K562 (cell line): Measurements from ENCODE around the gene KCNH3. TPM values are rescaled to one million over a fixed set of nuclear protein-coding genes. Genes with fewer than 3 reads are reported as not detected.

Source experiments
- ATAC-seq: fragments of 200-7000 bp; cut with Tn5 transposase; 3 replicates; pipeline ENCODE4 v1.9.1; 2020; ENCODE audit warnings: moderate library complexity
- BruUV-seq: library from RNA; stranded (reverse); fragments of 400-500 nt; replicated peaks from 2 replicates; lab custom pipeline; 2021; lab: Mats Ljungman, UMichigan
- CTCF ChIA-PET: fragments of 300-600 bp; formaldehyde crosslinking; extraction: SDS; loops from one replicate; lab custom pipeline; 2021; ENCODE audit warnings: low intra/inter-chr PET ratio; lab: Yijun Ruan, JAX
- POLR2A ChIA-PET: fragments of 300-600, 350-650 bp; sonication (Branson Sonifier 250); formaldehyde crosslinking; extraction: SDS; loops from one replicate; lab custom pipeline; 2021; ENCODE audit warnings: antibody characterized with exemption, inconsistent platforms; lab: Yijun Ruan, JAX
- DNase-seq, 4 experiments: peaks; one replicate each; pipeline versions ENCODE4 v3.0.0 to v3.0.0-alpha.2; 2011 to 2018; ENCODE audit warnings: low spot score in 3 of 4, mixed read lengths in 3 of 4; ENCODE audit errors: extremely low read depth in 1 of 4
- FAIRE-seq: peaks from 2 replicates; lab custom pipeline; 2011; peaks lifted over from hg19 to GRCh38; lab: Jason Lieb, UNC
- H2AFZ ChIP-seq: 2 replicates; pipeline ENCODE4 v1.6.0; 2011; ENCODE audit warnings: low read depth, low read length, control low read depth, inconsistent platforms
- H3K27ac ChIP-seq: fragments of 200-600 bp; 3 replicates; pipeline ENCODE4 v1.8.0; 2011; ENCODE audit warnings: low read depth, mild to moderate bottlenecking, control low read depth, inconsistent platforms, low read length, moderate library complexity, mixed read lengths; ENCODE audit errors: extremely low read depth
- H3K27me3 ChIP-seq, 2 experiments: fragments of 300-600 bp in 1 of 2; 2 replicates in 1 of 2; 3 replicates in 1 of 2; pipeline versions ENCODE4 v1.6.0 to v1.8.0; 2011; ENCODE audit warnings: inconsistent platforms in 2 of 2, low read length in 2 of 2, mild to moderate bottlenecking in 1 of 2, mixed read lengths in 1 of 2, moderate library complexity in 1 of 2; ENCODE audit not compliant: control insufficient read depth in 2 of 2, insufficient read depth in 2 of 2
- H3K36me3 ChIP-seq: fragments of 300-600 bp; 3 replicates; pipeline ENCODE4 v1.8.0; 2011; ENCODE audit warnings: mild to moderate bottlenecking, low read length, inconsistent platforms; ENCODE audit not compliant: control insufficient read depth, insufficient read depth
- H3K4me1 ChIP-seq, 2 experiments: fragments of 200-600 bp in 1 of 2; replicated peaks in 1 of 2; 2 replicates in 1 of 2; 3 replicates in 1 of 2; pipeline versions ENCODE4 v1.5.1 to v1.8.0; 2011; ENCODE audit warnings: inconsistent platforms in 2 of 2, low read length in 2 of 2, mild to moderate bottlenecking in 1 of 2, mixed read lengths in 1 of 2, moderate library complexity in 1 of 2; ENCODE audit not compliant: control insufficient read depth in 2 of 2, insufficient read depth in 2 of 2
- H3K4me2 ChIP-seq: 2 replicates; pipeline ENCODE4 v1.6.1; 2011; ENCODE audit warnings: low read length, control low read depth, inconsistent platforms, mixed read lengths; ENCODE audit not compliant: insufficient read depth
- H3K4me3 ChIP-seq: fragments of 200-600 bp; sonication (generic), shearing (Covaris generic); 2 replicates; pipeline ENCODE4 v1.5.1; 2016; ENCODE audit warnings: control low read depth, inconsistent platforms
- H3K79me2 ChIP-seq: fragments of 200-600 bp; 3 replicates; pipeline ENCODE4 v1.8.0; 2011; ENCODE audit warnings: low read length, inconsistent platforms; ENCODE audit not compliant: control insufficient read depth, insufficient read depth
- H3K9ac ChIP-seq, 2 experiments: 2 replicates each; pipeline versions ENCODE4 v1.6.0 to v1.6.1; 2011; ENCODE audit warnings: low read depth in 2 of 2, low read length in 2 of 2, control low read depth in 1 of 2, inconsistent platforms in 1 of 2, mild to moderate bottlenecking in 1 of 2, mixed read lengths in 1 of 2; ENCODE audit not compliant: insufficient read depth in 1 of 2
- H3K9me1 ChIP-seq: one replicate; pipeline ENCODE4 v1.6.0; 2011; ENCODE audit warnings: inconsistent platforms, mild to moderate bottlenecking, low read length, moderate library complexity; ENCODE audit not compliant: control insufficient read depth, insufficient read depth
- H3K9me3 ChIP-seq: replicated peaks from 2 replicates; pipeline ENCODE4 v1.5.1; 2011; ENCODE audit warnings: low read depth, low read length, inconsistent platforms; ENCODE audit not compliant: control insufficient read depth, insufficient read depth
- H4K20me1 ChIP-seq: replicated peaks from 2 replicates; pipeline ENCODE4 v1.6.1; 2011; ENCODE audit warnings: low read length, inconsistent platforms, mixed read lengths; ENCODE audit not compliant: control insufficient read depth, insufficient read depth
- E2F6 ChIP-seq, 2 experiments: IDR thresholded peaks; 2 replicates each; pipeline ENCODE4 v1.6.1; 2011; ENCODE audit warnings: borderline replicate concordance in 1 of 2, control low read depth in 1 of 2, low read depth in 1 of 2, low read length in 1 of 2, mild to moderate bottlenecking in 1 of 2, mixed read lengths in 1 of 2, moderate library complexity in 1 of 2; ENCODE audit not compliant: insufficient read depth in 1 of 2, insufficient read length in 1 of 2, poor library complexity in 1 of 2, severe bottlenecking in 1 of 2; ENCODE audit errors: extremely low read depth in 1 of 2
- MBD2 ChIP-seq: sonication (generic); IDR thresholded peaks from 2 replicates; pipeline ENCODE4 v1.6.1; 2016; ENCODE audit warnings: low read depth, borderline replicate concordance
- STAG1 ChIP-seq: sonication (generic); formaldehyde crosslinking; IDR thresholded peaks from 2 replicates; pipeline ENCODE4 v1.5.0; 2020; ENCODE audit warnings: missing genetic modification reagents, borderline replicate concordance
- TAF15 ChIP-seq: fragments of 200-400 bp; formaldehyde crosslinking; IDR thresholded peaks from 2 replicates; pipeline ENCODE4 v1.6.1; 2017; ENCODE audit warnings: mild to moderate bottlenecking, low read depth, low read length, moderate library complexity
- WGBS: fragments of 100-300 bp; shearing (Covaris generic); methylation state at CpG from one replicate; pipeline ENCODE4 v1.1.6; 2016; ENCODE audit warnings: low coverage, mixed read lengths; ENCODE audit not compliant: insufficient coverage; ENCODE audit errors: missing lambda C conversion rate; 5-methylcytosine and 5-hydroxymethylcytosine counted together
- in situ Hi-C: fragments of 300-500 bp; cut with MboI; formaldehyde crosslinking; loops from 4 replicates; pipeline ENCODE4 v1.15.0; 2018; ENCODE audit warnings: inconsistent platforms, mixed read lengths
- intact Hi-C: fragments of 100-400 bp; cut with micrococcal nuclease; formaldehyde crosslinking; loops from 2 replicates; pipeline ENCODE4 v1.14.2; 2022
- polyA plus RNA-seq, 8 experiments: library from polyadenylated mRNA; depleted of rRNA in 4 of 8; stranded (reverse) in 5 of 8; unstranded in 3 of 8; fragments of >200 nt; fragmentation: Nextera tagmentation in 2 of 8; fragmentation: Illumina TruSeq in 1 of 8; extraction: Ambion mirVana in 2 of 8; extraction: Trizol in 1 of 8; gene quantifications; 2 replicates each; pipeline versions ENCODE4 v1.2.1 to v1.2.3, GENCODE V29; 2011 to 2014; ENCODE audit warnings: inconsistent platforms in 1 of 8, missing spikeins in 1 of 8
- total RNA-seq, 7 experiments: library from RNA; depleted of rRNA in 6 of 7; stranded (reverse); fragments of >200 nt in 6 of 7; fragmentation: Illumina TruSeq in 2 of 7; extraction: Trizol in 2 of 7; gene quantifications; 2 replicates each; pipeline versions ENCODE4 v1.2.1 to v1.2.3, GENCODE V29; 2011 to 2021; ENCODE audit warnings: low replicate concordance in 1 of 7

KCNH3 gene
- total and polyA plus RNA-seq, 9 of the 15 experiments (the other 6 are each of a cell fraction or from before 2014, with no cell fraction given), result 0.01 to 0.09 TPM; not detected in 7

- Histone ChIP-seq H3K9ac (no peak overlapping the region), H3K36me3 (peaks cover 40% of the 10 kb centered on the region; the same call in 2 of the 3 replicates), H3K27me3 (no peaks in the 10 kb centered on the region), H4K20me1 (peaks cover 16% of the 10 kb centered on the region; the same call in 1 of the 2 replicates), H3K4me1 (peaks cover 0 to 13% of the 10 kb centered on the region in 2 experiments; a peak in 3 of 5 replicates), H3K79me2 (peaks cover 4% of the 10 kb centered on the region; the same call in 2 of the 3 replicates), H3K9me1 (peaks cover 6% of the 10 kb centered on the region), H3K4me3 (no peak overlapping the region), H3K27ac (no peak overlapping the region), H2AFZ (no peak overlapping the region), H3K4me2 (no peak overlapping the region), H3K9me3 (no peaks in the 10 kb centered on the region)
- TF ChIP-seq E2F6 (IDR thresholded peaks at IDR 0.05; ENCODE audit: borderline replicate concordance in 1 of 2, extremely low read depth in 1 of 2, insufficient read depth in 1 of 2, insufficient read length in 1 of 2, low read depth in 1 of 2, low read length in 1 of 2, poor library complexity in 1 of 2, severe bottlenecking in 1 of 2), result no peak
- no peak for TF ChIP-seq STAG1 (CRISPR knock-in tag)
- TF ChIP-seq MBD2, result no peak
- no peak for TF ChIP-seq TAF15
- no TSS peak for BruUV-seq
- in situ Hi-C loops (no loop called here), intact Hi-C loops (no loop called here)
- ATAC-seq (no peak), DNase-seq (no peak), FAIRE-seq (no peak)
- ChIA-PET POLR2A (no interaction called here), CTCF (no interaction called here)
- WGBS, result 80% methylated on average over 7 of the region's 7 CpGs
These were observed 45.8 kb downstream of the KCNH3 start for GRCh38 chr12:49584591-49584990.
